Gastrocnemius medialis (tissue), 4 donors: ENCODE results near the gene ANKRD33.

ENCODE experiments used
- POLR2A ChIP-seq, 2 donors: fragments of 450-650 bp; IDR thresholded peaks; one replicate each; pipeline ENCODE4 v1.6.1; 2017; ENCODE audit warnings: antibody characterized with exemption in 2 of 2, mild to moderate bottlenecking in 2 of 2, moderate library complexity in 2 of 2
- TF ChIP-seq, protein P1 (sequence below), 5 experiments: fragments of 450-650 bp in 3 of 5; fragments of 200-600 bp in 2 of 5; sonication (generic) in 2 of 5; IDR thresholded peaks in 4 of 5; conservative IDR thresholded peaks in 1 of 5; 1 replicate in 4 of 5; 2 replicates in 1 of 5; pipeline ENCODE4 v1.5.1; 2016 to 2019; ENCODE audit warnings: antibody characterized with exemption in 5 of 5, mild to moderate bottlenecking in 3 of 5, moderate library complexity in 3 of 5

DNA sequence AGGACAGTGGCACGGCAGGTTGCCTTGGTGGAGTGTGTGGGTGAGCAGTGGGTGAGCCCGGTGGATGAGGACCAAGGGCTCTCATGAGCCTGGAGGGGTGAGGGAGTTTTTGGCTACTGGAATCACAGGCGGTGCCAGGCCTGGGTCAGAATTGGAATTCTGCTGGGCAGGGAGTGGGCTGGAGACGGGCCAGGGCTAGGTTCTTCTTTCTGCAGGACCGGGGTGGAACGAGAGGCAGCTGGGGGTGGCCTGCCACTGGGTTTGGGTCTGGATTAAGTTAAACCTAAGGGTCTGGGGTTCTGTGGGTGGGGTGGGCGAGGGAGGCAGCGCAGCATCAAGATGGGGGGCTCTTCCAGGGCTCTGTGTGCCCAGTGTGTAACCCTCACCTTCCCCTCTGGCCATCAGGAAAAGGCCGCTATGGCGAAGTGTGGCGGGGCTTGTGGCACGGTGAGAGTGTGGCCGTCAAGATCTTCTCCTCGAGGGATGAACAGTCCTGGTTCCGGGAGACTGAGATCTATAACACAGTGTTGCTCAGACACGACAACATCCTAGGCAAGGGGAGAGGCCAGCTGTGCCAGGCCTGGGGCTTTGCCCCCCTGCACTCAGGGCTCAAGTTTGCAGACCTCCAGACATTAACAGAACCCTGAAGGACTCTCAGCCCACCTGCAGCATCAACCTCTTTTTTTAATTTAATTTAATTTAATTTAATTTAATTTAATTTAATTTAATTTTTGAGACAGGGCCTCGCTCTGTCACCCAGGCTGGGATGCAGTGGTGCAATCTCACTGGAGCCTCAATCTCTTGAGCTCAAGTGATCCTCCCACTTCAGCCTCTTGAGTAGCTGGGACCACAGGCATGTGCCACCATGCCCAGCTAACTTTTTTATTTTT, 26.4 kb downstream of the ANKRD33 start:
- TF ChIP-seq, protein P1, sequence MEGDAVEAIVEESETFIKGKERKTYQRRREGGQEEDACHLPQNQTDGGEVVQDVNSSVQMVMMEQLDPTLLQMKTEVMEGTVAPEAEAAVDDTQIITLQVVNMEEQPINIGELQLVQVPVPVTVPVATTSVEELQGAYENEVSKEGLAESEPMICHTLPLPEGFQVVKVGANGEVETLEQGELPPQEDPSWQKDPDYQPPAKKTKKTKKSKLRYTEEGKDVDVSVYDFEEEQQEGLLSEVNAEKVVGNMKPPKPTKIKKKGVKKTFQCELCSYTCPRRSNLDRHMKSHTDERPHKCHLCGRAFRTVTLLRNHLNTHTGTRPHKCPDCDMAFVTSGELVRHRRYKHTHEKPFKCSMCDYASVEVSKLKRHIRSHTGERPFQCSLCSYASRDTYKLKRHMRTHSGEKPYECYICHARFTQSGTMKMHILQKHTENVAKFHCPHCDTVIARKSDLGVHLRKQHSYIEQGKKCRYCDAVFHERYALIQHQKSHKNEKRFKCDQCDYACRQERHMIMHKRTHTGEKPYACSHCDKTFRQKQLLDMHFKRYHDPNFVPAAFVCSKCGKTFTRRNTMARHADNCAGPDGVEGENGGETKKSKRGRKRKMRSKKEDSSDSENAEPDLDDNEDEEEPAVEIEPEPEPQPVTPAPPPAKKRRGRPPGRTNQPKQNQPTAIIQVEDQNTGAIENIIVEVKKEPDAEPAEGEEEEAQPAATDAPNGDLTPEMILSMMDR (IDR thresholded peaks at IDR 0.05 in 4 of 5, conservative IDR thresholded peaks at IDR 0.05 in 1 of 5), result no peak
- TF ChIP-seq POLR2A (IDR thresholded peaks at IDR 0.05), result no peak
